ENCODE measurements around the gene GLIS2.
"Not testable (repeated sequence)": the region's sequence is repeated elsewhere in the genome, so short reads cannot be mapped to it uniquely, and the experiment has no call there.

GLIS2 gene

DNA sequence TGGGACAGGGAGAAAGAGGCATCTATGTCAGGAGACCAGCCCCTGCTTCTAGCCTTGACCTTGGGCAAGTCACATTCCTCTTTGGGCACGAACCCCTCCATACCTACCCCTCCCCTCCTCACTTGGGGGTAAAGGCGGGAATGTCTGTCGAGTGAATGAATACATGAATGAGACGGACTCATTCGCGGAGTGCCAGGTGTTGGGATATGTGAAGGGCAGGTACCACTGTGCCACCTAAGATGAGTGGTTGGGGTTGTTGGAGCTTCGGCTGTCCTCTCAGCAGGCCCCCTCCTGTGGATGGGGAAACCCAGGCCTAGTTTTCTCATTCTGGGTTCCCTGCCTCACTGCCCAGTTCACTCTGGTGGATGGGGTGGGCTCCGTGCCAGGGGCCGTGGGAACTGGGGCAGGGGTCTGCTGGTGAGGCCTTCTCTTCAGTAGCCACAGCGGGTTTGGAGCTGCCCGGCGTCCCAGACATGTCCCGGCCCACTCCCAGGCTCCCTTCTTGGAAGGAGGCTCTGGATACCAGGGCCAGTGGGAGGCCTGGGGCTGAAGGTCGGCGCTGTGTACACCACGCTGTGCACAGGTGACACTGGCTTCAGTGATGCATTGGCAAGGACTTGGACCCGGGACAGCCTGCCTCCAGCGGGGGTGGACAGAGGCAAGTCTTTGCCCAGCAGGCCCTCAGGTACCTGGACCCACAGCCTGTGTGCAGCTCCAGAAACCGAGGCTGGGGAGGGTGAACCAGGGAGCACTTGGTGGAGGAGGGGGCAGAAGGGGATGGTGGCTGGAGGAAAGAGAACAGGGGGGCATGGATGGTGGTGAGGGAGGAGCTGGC is 5.6 kb downstream of the GLIS2 start:
- no peak for DNase-seq

DNA sequence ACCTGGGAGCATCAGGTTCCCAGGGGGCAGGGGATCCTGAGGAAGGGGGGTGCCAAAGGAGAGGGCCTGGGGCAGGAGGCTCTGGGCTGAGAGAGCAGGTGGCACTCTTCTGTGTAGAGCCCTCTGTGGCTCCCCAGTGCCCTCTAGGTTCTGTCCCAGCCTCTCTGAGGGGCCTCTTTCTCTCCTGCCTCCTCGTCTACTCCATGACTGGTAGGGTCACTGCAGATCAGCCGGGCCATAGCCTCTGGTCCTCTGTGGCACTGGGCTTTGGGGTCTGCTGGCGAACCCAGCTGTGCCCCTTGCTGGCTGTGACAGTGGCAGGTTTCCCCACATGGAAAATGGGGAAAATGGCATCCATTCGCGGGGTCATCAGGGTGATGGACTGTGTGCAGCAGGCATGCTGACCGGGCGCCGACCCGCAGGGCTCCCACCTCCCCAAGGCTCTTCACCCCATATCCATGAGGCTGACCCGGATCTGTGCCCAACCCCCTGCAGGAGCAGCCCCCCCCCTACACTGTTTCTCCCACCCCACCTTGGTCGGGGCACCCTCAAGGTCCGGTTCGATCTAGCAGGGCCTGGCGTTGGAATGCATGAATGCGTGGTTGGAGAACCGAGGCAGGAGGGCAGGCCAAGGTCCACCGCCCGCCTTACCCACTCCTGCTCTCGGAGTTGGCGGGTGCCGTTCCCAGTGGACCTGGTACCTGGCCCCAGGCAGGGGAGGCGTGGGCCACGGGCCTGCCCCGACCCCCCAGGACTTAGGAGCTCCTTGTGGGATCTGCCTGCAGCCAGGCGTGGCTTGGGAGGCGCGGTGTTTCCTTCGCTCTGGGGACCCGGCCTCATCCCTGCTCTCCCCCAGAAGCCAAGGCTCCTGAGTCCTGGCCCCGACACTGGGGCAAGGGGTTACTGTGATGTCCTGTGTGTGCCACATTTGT is 6.5 kb downstream of the GLIS2 start:
- DNase-seq: no peak

DNA sequence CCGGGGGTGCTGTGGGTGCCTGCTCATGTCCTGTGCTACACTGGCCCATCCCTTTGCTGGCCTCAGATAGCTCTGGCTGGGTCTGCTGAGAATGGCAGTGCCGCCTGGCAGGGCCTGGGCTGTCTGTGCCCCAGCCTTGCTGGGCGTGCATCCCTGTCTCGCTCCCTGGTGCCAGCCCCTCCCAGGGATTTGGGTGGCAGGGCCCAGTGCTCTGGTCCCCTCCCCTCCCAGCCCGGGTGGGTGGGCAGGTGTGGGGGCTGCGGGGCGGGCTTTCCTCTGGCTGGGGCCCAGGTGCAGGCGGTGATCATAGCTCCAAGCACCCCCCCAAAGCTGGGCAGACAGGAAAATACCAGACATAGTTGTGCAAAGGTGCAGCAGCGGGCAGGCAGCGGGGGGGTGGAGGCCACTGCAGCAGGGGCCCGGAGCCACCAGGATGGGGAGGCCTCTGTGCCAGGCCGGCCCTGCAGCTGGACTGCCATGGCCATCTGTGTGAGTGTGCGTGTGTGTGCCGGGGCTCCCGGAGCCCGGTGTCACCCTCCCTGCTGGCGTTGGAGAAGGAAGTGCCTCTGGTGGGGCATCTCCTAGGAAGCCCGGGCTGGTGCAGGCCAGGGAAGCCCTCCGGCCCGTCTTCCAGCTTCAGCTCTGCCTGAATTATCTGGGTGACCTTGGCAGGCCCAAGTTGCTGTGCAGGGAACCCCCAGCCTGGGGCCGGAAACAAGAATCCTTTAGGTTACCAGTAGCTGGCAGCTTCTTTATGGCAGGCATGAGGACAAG is 7.4 kb downstream of the GLIS2 start:
- DNase-seq: no peak

DNA sequence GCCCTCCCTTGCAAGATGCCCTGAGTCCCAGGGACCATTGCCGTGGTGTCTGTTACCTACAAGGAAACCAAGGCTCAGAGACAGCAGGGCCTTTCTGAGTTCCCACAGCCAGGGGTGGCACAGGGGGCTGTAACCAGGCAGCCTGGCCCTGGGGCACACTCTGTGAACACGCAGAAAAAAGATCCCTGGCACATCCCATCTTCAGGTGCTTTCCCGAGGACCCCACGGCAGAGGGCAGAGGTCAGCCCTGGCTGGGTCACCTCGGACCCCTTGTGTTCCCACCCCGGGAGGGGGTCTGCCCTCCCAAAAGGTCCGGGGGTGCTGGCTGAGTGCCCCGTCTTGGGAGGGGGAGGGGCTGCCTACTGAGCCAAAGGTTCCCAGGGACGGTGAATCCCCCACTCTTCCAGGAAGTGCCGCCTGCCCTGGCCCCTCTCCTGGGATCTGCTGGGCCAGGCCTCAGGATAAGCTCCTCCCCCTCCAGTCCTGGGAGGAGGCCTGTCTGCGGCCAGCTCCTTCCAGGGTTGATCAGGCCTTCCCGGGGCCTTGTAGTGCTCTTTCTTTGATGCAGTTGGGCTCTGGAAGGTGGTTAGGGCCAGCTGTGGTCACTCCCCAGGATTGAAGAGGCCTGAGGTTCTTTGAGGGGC is 8.1 kb downstream of the GLIS2 start:
- DNase-seq: no peak

DNA sequence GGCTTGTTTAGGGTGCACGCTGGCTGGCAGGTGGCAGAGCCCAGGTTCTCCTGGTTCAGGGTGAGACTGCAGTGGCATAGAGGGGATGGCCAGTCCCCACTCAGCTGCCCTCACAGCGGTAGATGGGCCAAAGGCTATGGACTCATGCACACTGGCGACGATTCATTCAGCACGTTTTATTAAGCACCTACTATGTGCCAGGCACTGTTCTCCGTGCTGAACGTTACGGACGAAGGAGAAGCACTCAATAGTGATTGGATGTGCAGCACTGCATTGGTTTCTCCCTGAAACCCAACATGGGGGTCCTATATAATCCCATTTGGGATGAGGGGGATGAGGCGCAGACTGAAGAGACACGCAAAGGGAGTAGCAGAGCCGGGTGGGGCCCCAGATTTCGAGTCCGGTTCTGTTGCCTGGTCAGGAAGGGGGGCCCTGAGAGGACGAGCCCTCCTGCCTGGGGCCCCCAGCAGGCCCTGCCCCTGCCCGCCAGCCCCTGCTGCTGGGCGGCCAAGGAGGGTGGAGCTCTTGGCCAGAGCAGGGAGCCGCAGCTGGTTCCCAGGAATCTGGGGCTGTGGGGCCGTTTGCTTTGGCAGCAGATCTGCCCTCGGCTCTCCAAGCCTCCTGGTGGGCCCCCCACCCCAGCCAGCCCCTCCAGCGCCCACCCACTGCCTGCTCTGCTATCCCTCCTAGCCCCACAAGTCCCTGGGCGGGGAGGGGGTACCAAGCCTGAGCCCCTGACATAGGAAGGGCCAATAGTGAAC is 8.8 kb downstream of the GLIS2 start:
- DNase-seq: no peak

DNA sequence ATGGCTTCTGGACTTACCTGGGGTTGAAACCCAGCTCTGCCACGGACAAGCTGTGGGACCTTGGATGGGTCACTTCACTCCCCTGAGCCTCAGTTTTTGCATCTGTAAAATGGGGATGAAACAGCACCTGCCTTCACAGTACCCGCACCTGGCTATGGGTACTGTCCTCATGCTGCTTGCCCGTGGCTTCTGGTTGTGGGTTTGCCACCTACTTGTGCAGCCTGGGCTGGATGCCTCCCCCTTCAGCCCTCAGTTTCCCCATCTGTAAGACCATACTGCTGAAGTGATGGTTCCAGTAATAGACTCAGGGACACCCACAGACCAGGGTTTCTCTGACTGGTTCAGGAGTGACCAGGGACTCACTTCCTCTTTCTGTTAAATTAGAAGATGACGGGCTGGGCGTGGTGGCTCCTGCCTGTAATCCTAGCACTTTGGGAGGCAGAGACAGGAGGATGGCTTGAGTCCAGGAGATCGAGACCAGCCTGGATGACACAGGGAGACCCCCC is 9.4 kb downstream of the GLIS2 start:
- DNase-seq: no peak

DNA sequence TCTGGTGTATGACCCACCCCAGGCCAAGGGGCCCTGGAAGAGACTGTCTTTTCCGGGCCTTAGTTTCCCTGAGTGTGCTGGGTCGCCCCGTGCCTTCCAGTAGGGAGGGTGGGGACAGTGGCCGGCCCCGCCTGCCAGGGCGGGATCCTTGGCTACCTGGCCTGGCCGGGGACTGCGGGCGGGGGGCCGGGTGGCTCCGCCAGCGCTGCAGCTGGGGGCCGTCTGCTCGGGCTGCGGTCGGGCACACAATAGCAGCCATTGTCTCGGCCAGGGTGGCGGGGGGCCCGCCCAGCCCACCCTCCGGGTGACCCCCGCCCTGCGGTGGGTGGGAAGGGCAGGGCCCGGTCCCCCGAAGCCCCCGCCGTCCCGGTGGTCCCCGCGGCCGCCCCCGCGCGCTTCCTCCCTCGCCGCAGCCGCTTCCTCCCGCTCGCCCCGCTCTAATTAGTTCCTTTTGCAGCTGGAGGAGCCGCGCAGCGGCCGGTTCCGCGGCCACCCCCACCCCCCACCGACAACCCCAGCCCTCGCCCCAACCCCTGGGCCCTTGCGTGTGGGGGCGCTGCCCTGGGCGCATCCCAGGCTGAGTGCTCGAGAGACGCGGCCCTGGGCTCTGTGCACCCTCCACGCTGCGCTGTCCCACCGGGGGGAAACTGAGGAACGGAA is 11.6 kb downstream of the GLIS2 start:
- no peak for DNase-seq

DNA sequence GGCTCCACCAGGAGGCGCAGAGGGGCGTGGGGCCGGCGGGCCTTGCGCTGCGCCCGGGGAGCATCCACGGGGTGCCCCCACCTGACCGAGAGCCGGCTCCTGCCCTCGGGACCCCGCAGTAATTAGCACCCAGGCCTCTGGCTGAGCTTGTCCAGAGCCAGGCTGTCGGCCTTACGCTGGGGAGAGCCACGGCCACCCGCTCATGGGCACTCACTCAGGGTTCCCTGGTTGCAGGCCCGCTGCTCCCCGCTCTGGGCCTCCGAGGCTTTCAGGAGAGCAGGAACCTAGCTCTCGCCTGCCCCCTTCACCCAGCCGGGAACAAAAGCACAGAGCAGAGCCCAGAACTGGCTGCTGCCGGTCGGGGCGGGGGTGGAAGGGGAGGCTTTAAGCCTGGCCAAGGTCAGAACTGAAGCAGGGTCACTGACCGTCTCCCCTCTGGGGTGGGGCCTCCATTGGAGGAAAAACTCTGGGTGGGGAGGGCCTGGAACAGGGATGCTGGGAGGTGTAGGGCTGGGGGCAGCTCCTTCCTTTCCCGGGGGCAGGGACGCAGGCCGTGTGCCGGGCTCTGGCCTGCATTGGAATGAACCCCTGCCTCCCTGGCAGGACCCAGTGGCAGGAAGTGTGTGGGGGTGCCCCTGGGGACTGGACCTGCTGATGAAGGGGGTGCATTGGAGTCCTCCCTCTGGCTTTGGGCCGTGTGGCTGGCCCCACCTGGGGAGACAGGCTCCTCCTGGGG is 12.3 kb downstream of the GLIS2 start:
- DNase-seq: peak; percentile 30

DNA sequence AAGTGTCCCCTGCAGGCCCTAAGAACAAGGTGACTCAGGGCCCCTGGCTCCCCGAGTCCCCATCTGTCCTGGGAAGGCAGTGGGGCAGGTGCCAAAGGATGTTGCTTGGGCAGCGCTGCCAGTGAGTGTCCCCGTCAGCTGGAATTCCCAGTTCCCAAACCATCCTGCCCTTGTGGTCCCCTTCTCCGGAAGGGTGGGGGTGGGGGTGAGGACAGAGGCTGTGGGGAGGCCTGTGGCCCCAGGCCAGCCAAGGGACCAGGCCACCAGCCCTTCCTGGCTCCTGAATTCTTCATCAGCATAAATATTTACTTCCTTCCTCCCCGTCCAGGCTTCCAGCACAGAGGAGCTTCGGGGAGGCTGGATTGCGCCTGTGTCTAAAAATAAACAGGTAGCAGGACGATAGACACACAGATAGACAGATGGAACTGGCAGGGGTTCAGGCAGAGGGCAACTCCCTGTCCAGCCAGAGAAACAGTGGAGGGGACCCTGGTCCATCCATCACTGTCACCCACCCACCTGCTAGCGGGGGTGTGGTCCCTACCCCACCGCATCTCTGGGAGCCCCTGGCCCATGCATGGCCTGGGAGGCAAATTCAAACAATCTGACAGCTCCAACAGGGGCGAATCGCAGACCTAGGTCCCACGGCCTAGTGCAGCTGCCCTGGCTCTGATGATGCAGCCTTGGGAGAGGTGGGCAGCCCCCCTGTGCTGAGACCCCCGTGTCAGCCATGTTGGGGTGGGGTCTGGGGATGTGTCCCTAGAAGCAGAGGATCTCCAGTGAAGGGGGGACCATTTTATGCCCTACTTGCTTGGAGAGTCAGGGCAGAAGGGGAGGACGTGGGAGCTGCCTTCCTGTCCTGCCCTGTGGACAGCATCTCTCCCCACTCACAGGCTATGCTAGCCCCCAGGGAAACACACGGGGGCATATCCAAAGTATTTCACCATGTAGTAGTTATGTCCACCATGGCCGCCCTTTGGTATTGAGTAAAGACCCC is 13.2 kb downstream of the GLIS2 start:
- no peak for DNase-seq

DNA sequence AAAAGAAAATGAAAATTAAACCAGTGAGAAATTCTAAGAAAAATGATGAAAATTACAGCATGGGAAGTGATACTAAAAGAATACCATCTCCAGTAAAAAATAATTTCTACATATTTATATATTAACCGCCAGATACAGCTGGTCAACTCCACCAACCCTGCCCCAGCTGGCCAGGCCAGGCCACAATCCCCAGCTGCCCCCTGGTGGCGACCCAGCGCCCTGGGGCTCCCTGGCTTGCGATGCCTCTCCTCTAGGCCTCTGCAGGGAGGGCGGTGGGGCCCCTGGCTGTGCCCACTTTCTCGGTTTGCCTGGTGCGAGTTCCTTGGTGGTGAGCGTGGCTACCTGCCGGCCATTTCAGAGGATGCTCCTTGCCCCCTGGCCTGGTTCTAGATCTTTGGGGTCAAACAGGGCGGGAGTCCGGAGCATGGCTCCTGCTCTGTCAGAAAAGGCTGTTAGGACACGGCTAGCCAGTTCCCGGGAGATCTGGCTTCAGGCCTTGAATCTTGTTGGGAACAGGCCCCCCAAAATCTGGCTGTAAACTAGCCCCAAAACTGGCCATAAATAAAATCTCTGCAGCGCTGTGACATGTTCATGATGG is 14.5 kb downstream of the GLIS2 start:
- peak; percentile 69 for DNase-seq

DNA sequence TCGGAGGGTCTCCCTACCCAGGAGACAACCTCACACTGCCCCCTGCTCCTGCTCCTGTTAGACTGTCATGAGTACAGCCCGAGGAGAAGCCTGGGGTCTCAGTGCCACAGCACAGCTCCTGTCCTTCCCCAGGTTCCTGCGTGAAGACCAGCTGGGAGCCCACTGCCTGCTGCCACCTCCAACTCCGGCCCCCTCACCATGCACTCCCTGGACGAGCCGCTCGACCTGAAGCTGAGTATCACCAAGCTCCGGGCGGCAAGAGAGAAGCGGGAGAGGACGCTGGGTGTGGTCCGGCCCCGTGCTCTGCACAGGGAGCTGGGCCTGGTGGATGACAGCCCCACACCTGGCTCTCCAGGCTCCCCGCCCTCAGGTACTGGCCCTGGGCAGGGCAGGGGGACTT is 16.2 kb downstream of the GLIS2 start:
- DNase-seq: no peak

DNA sequence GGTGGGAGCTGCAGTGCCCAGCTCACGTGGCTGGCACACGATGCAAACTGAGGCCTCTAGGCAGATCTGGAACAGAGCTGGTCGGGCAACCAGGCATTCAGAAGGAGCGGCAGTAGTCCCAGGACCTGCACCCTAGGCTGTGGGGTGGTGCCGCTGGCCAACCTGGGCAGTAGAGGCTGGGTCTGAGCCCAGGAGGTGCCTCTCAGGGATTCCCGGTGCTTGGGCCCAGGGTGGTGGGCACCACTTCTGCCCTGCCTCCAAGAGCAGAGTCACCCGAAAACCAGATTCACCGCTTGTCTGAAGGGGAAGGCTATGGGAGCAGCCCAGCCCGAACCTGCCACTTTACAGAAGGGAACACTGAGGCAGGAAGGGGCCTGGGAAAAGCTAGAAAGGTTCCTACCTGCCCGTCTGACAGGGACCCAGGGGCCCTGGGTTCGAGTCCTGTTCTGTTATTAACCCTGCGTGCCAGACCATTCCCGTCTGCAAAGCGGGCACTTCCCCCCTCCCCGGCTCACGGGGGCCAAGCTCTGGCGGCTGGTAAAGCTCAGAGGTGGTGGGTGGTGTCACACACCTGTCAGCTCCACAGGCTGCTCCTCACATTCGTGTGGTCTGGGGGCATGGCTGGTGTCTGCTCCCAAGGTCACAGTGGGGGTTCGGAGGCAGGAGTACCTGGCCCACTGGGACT is 16.9 kb downstream of the GLIS2 start:
- DNase-seq: no peak

DNA sequence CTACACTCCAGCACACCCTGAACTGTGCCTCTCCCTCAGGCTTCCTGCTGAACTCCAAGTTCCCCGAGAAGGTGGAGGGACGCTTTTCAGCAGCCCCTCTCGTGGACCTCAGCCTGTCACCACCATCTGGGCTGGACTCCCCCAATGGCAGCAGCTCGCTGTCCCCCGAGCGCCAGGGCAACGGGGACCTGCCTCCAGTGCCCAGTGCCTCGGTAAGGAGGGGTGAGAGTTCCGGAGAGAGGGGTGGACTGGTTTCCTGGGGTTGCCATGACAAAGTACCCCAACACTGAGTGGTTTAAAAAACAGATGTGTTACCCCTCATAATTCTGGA is 17.4 kb downstream of the GLIS2 start:
- no peak for DNase-seq

DNA sequence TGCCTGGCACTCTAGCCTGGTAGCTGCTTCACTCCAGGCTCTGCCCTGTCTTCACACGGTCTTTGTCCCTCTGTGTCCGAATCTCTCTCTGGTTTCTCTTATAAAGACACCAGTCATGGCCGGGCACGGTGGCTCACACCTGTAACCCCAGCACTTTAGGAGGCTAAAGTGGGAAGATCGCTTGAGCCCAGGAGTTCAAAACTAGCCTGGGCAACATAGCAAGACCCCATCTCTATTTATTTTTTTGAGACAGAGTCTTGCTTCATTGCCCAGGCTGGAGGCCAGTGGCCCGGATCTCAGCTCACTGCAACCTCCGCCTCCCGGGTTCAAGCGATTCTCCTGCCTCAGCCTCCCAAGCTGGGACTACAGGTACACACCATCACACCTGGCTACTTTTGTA is 17.8 kb downstream of the GLIS2 start:
- DNase-seq: not testable (repeated sequence)

DNA sequence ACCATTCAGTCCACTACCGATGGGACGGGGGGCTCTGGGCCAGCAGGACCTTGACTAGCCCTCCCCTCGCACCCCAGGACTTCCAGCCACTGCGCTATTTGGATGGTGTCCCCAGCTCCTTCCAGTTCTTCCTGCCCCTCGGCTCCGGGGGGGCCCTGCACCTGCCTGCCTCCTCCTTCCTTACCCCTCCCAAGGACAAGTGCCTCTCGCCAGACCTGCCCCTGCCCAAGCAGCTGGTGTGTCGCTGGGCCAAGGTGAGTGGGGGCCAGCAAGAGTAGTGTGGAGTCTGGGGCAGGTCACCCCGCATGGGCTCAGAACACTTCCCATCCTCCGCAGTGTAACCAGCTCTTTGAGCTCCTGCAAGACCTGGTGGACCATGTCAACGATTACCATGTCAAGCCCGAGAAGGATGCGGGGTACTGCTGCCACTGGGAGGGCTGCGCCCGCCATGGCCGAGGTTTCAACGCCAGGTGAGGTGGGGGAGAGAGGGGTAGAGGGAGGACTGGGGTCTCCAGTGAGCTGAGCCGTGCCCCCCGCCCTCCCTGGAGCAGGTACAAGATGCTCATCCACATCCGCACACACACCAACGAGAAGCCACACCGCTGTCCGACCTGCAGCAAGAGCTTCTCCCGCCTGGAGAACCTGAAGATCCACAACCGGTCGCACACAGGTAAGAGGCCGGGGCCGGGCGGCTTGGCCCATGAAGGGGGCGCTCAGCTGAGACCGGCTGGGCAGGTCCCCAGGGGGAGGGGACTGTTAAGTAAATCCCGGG is 19.0 kb downstream of the GLIS2 start:
- no peak for DNase-seq

DNA sequence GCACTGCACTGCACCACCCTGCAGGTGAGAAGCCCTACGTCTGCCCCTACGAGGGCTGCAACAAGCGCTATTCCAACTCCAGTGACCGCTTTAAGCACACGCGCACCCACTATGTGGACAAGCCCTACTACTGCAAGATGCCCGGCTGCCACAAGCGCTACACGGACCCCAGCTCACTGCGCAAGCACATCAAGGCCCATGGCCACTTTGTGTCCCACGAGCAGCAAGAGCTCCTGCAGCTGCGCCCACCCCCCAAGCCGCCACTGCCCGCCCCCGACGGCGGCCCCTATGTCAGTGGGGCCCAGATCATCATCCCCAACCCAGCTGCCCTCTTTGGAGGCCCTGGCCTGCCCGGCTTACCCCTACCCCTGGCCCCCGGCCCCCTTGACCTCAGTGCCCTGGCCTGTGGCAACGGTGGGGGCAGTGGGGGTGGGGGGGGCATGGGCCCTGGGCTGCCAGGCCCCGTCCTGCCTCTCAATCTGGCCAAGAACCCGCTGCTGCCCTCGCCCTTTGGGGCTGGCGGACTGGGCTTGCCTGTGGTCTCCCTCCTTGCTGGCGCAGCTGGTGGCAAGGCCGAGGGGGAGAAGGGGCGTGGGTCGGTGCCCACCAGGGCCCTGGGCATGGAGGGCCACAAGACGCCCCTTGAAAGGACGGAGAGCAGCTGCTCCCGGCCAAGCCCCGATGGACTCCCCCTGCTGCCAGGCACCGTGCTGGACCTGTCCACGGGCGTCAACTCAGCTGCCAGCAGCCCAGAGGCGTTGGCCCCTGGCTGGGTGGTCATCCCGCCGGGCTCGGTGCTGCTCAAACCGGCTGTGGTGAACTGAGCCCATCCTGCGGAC is 21.1 kb downstream of the GLIS2 start:
- DNase-seq: no peak
